Fibroblast of mammary gland (primary cell): ENCODE measurements around the gene GPATCH8.

Source experiments
- DNase-seq: peaks from one replicate; pipeline ENCODE4 v3.0.0-alpha.2; 2010; ENCODE audit warnings: low read depth
- H3K4me3 ChIP-seq: 2 replicates; pipeline ENCODE4 v1.5.1; 2011; ENCODE audit warnings: low read depth, mild to moderate bottlenecking, low read length, moderate library complexity; ENCODE audit not compliant: control insufficient read depth
- TF ChIP-seq, protein P1 (sequence below): conservative IDR thresholded peaks from 2 replicates; pipeline ENCODE4 v1.5.1; 2011; ENCODE audit warnings: low read depth, low read length, inconsistent platforms; ENCODE audit not compliant: control insufficient read depth, insufficient read depth

The GPATCH8 gene

DNA sequence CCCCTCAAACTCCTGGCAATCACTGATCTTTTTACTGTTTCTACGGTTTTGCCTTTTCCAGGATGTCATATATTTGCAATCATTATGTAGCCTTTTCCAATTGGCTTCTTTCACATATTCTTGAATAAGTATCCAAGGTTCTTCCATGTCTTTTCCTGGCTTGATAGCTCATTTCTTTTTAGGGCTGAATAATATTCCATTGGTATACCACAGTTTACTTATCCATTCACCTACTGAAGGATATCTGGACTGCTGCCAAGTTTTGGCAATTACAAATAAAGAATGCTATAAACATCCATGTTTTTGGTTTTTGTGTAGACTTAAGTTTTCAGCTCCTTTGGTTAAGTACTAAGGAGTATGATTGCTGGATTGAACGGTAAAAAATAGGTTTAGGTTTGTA, 16.0 kb downstream of the GPATCH8 start:
- TF ChIP-seq, protein P1, sequence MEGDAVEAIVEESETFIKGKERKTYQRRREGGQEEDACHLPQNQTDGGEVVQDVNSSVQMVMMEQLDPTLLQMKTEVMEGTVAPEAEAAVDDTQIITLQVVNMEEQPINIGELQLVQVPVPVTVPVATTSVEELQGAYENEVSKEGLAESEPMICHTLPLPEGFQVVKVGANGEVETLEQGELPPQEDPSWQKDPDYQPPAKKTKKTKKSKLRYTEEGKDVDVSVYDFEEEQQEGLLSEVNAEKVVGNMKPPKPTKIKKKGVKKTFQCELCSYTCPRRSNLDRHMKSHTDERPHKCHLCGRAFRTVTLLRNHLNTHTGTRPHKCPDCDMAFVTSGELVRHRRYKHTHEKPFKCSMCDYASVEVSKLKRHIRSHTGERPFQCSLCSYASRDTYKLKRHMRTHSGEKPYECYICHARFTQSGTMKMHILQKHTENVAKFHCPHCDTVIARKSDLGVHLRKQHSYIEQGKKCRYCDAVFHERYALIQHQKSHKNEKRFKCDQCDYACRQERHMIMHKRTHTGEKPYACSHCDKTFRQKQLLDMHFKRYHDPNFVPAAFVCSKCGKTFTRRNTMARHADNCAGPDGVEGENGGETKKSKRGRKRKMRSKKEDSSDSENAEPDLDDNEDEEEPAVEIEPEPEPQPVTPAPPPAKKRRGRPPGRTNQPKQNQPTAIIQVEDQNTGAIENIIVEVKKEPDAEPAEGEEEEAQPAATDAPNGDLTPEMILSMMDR = no peak
- no peak overlapping the region for H3K4me3 ChIP-seq
- no peak for DNase-seq

GRCh38 chr17:44473367-44473766, 29.8 kb downstream of the GPATCH8 start:
- peak; percentile 6 for DNase-seq
- TF ChIP-seq, protein P1 = no peak
- H3K4me3 ChIP-seq = no peak overlapping the region

DNA sequence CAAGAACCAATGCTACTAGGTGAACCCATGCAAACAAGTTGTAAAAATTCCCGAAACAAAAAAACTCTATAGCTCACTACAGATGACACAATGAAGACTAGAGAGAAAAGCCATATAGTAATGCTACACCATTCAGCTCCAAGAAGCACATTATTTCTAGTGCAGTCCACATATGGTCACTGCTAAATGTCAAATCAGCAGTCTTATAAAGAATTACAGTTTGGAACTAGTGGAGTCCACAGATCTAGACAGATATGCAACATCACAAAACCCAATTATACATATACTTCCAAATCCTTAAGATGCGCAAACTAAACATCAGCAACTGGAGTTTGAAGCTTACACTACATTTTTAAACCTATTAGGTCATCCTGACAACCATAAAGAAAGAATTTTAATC, 33.5 kb downstream of the GPATCH8 start:
- TF ChIP-seq, protein P1 = no peak
- no peak overlapping the region for H3K4me3 ChIP-seq
- no peak for DNase-seq

DNA sequence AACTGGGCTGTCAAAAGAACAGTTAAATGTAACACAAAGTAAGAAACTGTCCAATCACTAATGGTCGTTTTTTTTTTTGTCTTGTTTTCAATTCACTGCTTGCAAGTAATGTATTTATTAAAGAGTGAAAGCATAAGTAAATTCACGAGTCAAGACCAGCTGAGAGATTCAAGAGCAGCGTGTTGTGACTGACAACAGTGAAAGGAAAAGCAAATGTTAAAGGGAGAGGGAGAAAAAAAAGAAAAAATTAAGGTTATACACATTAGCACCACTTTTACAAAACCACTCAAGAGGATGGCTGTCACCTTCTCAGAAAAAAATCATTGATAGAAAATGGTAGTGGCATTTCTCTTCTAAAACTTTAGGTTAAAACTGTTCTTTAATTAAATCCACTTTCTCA, 36.1 kb downstream of the GPATCH8 start:
- DNase-seq = no peak
- H3K4me3 ChIP-seq = no peak overlapping the region
- TF ChIP-seq, protein P1 = no peak

GRCh38 chr17:44466339-44466738, 36.9 kb downstream of the GPATCH8 start:
- DNase-seq = no peak
- TF ChIP-seq, protein P1 = no peak
- H3K4me3 ChIP-seq = no peak overlapping the region

DNA sequence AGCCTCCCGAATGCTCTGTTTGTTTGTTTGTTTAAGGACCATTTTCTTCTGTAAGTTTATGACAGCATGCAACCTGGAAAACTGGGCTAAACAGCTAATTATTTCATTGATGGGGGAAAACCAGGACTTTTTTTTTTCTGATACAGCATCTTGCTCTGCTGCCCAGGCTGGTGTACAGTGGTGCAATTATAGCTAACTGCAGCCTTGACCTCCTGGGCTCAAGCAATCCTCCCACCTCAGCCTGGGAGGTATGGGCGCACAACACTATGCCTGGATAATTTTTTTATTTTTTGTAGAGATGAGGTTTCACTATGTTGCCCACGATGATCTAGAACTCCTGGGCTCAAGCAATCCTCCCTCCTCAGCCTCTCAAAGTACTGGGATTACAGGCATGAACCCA, 37.3 kb downstream of the GPATCH8 start:
- no peak overlapping the region for H3K4me3 ChIP-seq
- DNase-seq = no peak
- TF ChIP-seq, protein P1 = no peak

DNA sequence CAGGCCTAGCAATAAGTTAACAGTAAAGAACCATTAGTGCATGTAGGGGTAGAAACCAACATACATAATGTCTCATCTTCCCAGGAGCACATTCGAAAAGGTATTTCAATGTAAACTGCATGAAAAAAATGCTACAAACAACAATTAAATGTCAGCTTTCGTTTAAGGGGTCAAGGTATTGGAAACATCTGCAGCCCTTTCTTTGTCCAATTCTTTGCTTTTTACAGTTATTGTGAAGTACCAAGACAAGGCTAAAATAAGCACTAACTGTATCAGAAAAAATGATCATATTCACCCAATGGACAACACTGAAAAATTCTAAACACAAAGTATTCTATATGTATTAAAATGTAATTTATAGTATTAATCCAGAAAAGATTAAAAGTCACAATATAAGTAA, 37.9 kb downstream of the GPATCH8 start:
- no peak for DNase-seq
- no peak overlapping the region for H3K4me3 ChIP-seq
- TF ChIP-seq, protein P1 = no peak
